CD8-positive, alpha-beta memory T cell (primary cell): ENCODE results near the gene GDF11. TPM values are rescaled to one million over a fixed set of nuclear protein-coding genes. Genes with fewer than 3 reads are reported as not detected.

Experiments
- CTCF ChIA-PET: fragments of 350-600 bp; sonication (Branson Sonifier 250); formaldehyde crosslinking; loops from one replicate; lab custom pipeline; 2021; ENCODE audit warnings: antibody characterized with exemption; lab: Charles Lee
- POLR2A ChIA-PET: fragments of 350-600 bp; sonication (Branson Sonifier 250); formaldehyde crosslinking; loops from one replicate; lab custom pipeline; 2021; ENCODE audit warnings: antibody characterized with exemption; lab: Charles Lee
- DNase-seq, 5 donors: peaks; one replicate each; pipeline versions ENCODE4 v3.0.0 to v3.0.0-alpha.2; 2020 to 2022; ENCODE audit warnings: mixed read lengths in 1 of 5
- H3K27ac ChIP-seq: one replicate; pipeline ENCODE4 v1.7.0; 2013; ENCODE audit warnings: low read depth, mild to moderate bottlenecking, low read length, moderate library complexity
- H3K27me3 ChIP-seq: 2 replicates; pipeline ENCODE4 v1.7.0; 2013; ENCODE audit warnings: low read length, mild to moderate bottlenecking; ENCODE audit not compliant: insufficient read depth, poor library complexity, severe bottlenecking
- H3K36me3 ChIP-seq: 2 replicates; pipeline ENCODE4 v1.7.0; 2013; ENCODE audit warnings: mild to moderate bottlenecking, low read length, moderate library complexity; ENCODE audit not compliant: insufficient read depth
- H3K4me1 ChIP-seq: 2 replicates; pipeline ENCODE4 v1.7.0; 2013; ENCODE audit warnings: mild to moderate bottlenecking, low read length, moderate library complexity; ENCODE audit not compliant: insufficient read depth
- H3K4me3 ChIP-seq: 2 replicates; pipeline ENCODE4 v1.7.0; 2013; ENCODE audit warnings: mild to moderate bottlenecking, low read length
- H3K9me3 ChIP-seq: 2 replicates; pipeline ENCODE4 v1.7.0; 2013; ENCODE audit warnings: mild to moderate bottlenecking, low read length
- H3K27ac Mint-ChIP-seq, 8 donors: one replicate each; pipeline ENCODE4 v1.8.0; 2020 to 2021; ENCODE audit warnings: mixed read lengths in 8 of 8, mild to moderate bottlenecking in 6 of 8, inconsistent platforms in 3 of 8, moderate library complexity in 3 of 8
- H3K27me3 Mint-ChIP-seq, 2 donors: one replicate each; pipeline ENCODE4 v1.8.0; 2020 to 2021; ENCODE audit warnings: mixed read lengths in 2 of 2, mild to moderate bottlenecking in 1 of 2, moderate library complexity in 1 of 2
- H3K36me3 Mint-ChIP-seq, 3 donors: one replicate each; pipeline ENCODE4 v1.8.0; 2020 to 2021; ENCODE audit warnings: mixed read lengths in 3 of 3, inconsistent platforms in 1 of 3, mild to moderate bottlenecking in 1 of 3
- H3K4me1 Mint-ChIP-seq, 3 donors: one replicate each; pipeline ENCODE4 v1.8.0; 2020 to 2021; ENCODE audit warnings: mixed read lengths in 3 of 3, inconsistent platforms in 1 of 3, mild to moderate bottlenecking in 1 of 3
- H3K4me3 Mint-ChIP-seq, 7 donors: one replicate each; pipeline ENCODE4 v1.8.0; 2020 to 2021; ENCODE audit warnings: mixed read lengths in 7 of 7, mild to moderate bottlenecking in 6 of 7, moderate library complexity in 4 of 7, inconsistent platforms in 2 of 7
- H3K9me3 Mint-ChIP-seq, 5 donors: one replicate each; pipeline ENCODE4 v1.8.0; 2020 to 2022; ENCODE audit warnings: mixed read lengths in 5 of 5, mild to moderate bottlenecking in 3 of 5, moderate library complexity in 2 of 5, inconsistent platforms in 1 of 5
- polyA plus RNA-seq: library from polyadenylated mRNA; unstranded; fragments of 300-500 nt; fragmentation: Illumina TruSeq; gene quantifications from one replicate; pipeline ENCODE4 v1.2.3, GENCODE V29; 2021
- total RNA-seq, 2 experiments: library from RNA; stranded (reverse); gene quantifications; one replicate each; pipeline ENCODE4 v1.2.3, GENCODE V29; 2021

Gene GDF11
- total and polyA plus RNA-seq, 3 experiments from 2014 or later: 1.4 to 13.5 (median 13.1) TPM

DNA sequence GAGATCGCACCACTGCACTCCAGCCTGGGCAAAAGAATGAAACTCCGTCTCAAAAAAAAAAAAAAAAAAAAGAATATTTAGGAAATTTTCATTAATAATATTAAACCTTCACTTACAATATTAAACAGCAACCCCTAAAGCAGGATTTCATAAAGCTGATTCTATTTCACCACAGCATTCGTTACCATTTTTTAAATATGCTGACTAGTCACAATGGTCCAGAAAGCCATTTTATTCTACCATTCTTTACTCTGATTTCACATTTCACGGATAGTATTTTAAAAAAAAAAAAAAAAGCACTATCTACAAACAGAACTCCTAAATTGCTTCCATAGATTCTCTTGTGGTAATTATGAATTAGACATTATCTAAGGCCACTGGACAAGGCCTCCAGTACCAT lies 47.0 kb downstream of the GDF11 start:
- H3K36me3 ChIP-seq: peaks cover 47% of the 10 kb centered on the region
- Mint-ChIP-seq H3K4me1 (peaks cover 3 to 8% (median 4%) of the 10 kb centered on the region in 3 donors), H3K27me3 (no peaks in the 10 kb centered on the region), H3K36me3 (peaks cover 17 to 82% (median 23%) of the 10 kb centered on the region in 3 donors), H3K4me3 (no peak overlapping the region), H3K9me3 (no peaks in the 10 kb centered on the region), H3K27ac (peak overlapping the region in 3 of 8 donors; percentile 21 to 40 (median 32))
- no peak overlapping the region for H3K4me3 ChIP-seq
- CTCF ChIA-PET: no interaction called here
- H3K27ac ChIP-seq: no peak overlapping the region
- no peaks in the 10 kb centered on the region for H3K9me3 ChIP-seq
- POLR2A ChIA-PET: interaction anchor here (0.6 to 0.7 kb wide), 2 partner anchors 42 to 839 kb away, joined by 3 to 6 read pairs; no protein-coding TSS in a partner anchor
- H3K4me1 ChIP-seq: no peaks in the 10 kb centered on the region
- DNase-seq: no peak
- no peaks in the 10 kb centered on the region for H3K27me3 ChIP-seq

- H3K36me3 ChIP-seq: peaks cover 55% of the 10 kb centered on the region
- no peak overlapping the region for H3K4me3 ChIP-seq
- Mint-ChIP-seq H3K27ac (peak overlapping the region in 2 of 8 donors; percentile 32 to 45), H3K9me3 (no peaks in the 10 kb centered on the region), H3K4me1 (peaks cover 3 to 10% (median 7%) of the 10 kb centered on the region in 3 donors), H3K27me3 (no peaks in the 10 kb centered on the region), H3K36me3 (peaks cover 8 to 83% (median 13%) of the 10 kb centered on the region in 3 donors), H3K4me3 (no peak overlapping the region)
- CTCF ChIA-PET: interaction anchor here (1.5 to 5.3 kb wide), 2 partner anchors 57 to 60 kb away, joined by 4 to 23 read pairs; no protein-coding TSS in a partner anchor
- no peak overlapping the region for H3K27ac ChIP-seq
- H3K4me1 ChIP-seq: no peaks in the 10 kb centered on the region
- DNase-seq: no peak
- POLR2A ChIA-PET: no interaction called here
- H3K27me3 ChIP-seq: no peaks in the 10 kb centered on the region
- H3K9me3 ChIP-seq: no peaks in the 10 kb centered on the region
These were observed 53.0 kb downstream of the GDF11 start for GRCh38 chr12:55795950-55796349.

GRCh38 chr12:55797068-55797467 lies 54.1 kb downstream of the GDF11 start:
- Histone ChIP-seq H3K9me3 (no peaks in the 10 kb centered on the region), H3K4me3 (no peak overlapping the region), H3K27me3 (no peaks in the 10 kb centered on the region), H3K36me3 (peaks cover 65% of the 10 kb centered on the region), H3K27ac (no peak overlapping the region), H3K4me1 (no peaks in the 10 kb centered on the region)
- Mint-ChIP-seq H3K4me3 (no peak overlapping the region), H3K27ac (peak overlapping the region in 1 of 8 donors; percentile 66), H3K9me3 (no peaks in the 10 kb centered on the region), H3K4me1 (peaks cover 3 to 15% (median 7%) of the 10 kb centered on the region in 3 donors), H3K36me3 (peaks cover 8 to 84% (median 12%) of the 10 kb centered on the region in 3 donors), H3K27me3 (no peaks in the 10 kb centered on the region)
- CTCF ChIA-PET: interaction anchor here (1.1 to 5.3 kb wide), 3 partner anchors 16 to 58 kb away, joined by 3 to 23 read pairs (median 3); no protein-coding TSS in a partner anchor
- POLR2A ChIA-PET: interaction anchor here (0.7 kb wide), 1 partner anchor 33 kb away, joined by 3 read pairs; no protein-coding TSS in a partner anchor
- DNase-seq: no peak

GRCh38 chr12:55797550-55797949 lies 54.6 kb downstream of the GDF11 start:
- no peaks in the 10 kb centered on the region for H3K9me3 Mint-ChIP-seq
- Histone ChIP-seq H3K27ac (no peak overlapping the region), H3K36me3 (peaks cover 65% of the 10 kb centered on the region), H3K9me3 (no peaks in the 10 kb centered on the region), H3K4me3 (no peak overlapping the region), H3K27me3 (no peaks in the 10 kb centered on the region), H3K4me1 (no peaks in the 10 kb centered on the region)
- peaks cover 8 to 85% (median 12%) of the 10 kb centered on the region in 3 donors for H3K36me3 Mint-ChIP-seq
- no peak for DNase-seq
- POLR2A ChIA-PET: interaction anchor here (0.7 kb wide), 1 partner anchor 32 kb away, joined by 3 read pairs; no protein-coding TSS in a partner anchor
- H3K27me3 Mint-ChIP-seq: no peaks in the 10 kb centered on the region
- CTCF ChIA-PET: interaction anchor here (1.1 to 5.3 kb wide), 3 partner anchors 16 to 59 kb away, joined by 3 to 23 read pairs (median 3); no protein-coding TSS in a partner anchor
- H3K4me1 Mint-ChIP-seq: peaks cover 3 to 15% (median 7%) of the 10 kb centered on the region in 3 donors
- no peak overlapping the region for H3K4me3 Mint-ChIP-seq
- peak overlapping the region in 1 of 8 donors; percentile 2 for H3K27ac Mint-ChIP-seq

Other genes starting within 250 kb of the GDF11 start
- gene OR6C4, start 193.5 kb upstream of the GDF11 start, total RNA-seq: not detected
- not detected for gene OR6C4, start 193.5 kb upstream of the GDF11 start, polyA plus RNA-seq
- not detected for gene OR2AP1, start 170.7 kb upstream of the GDF11 start, total RNA-seq
- gene OR2AP1, start 170.7 kb upstream of the GDF11 start, polyA plus RNA-seq: not detected
- gene OR10P1, start 106.2 kb upstream of the GDF11 start, total RNA-seq: not detected
- gene OR10P1, start 106.2 kb upstream of the GDF11 start, polyA plus RNA-seq: not detected
- gene ITGA7, start 35.2 kb upstream of the GDF11 start, total RNA-seq: 1 to 10 TPM; 2.7 to 3.1 TPM
- 0.36 TPM for gene ITGA7, start 35.2 kb upstream of the GDF11 start, polyA plus RNA-seq
- 100 to 1,000 TPM in 1 of 2 experiments, 10 to 100 TPM in 1; 97.5 to 110 TPM for gene BLOC1S1, start 27.1 kb upstream of the GDF11 start, total RNA-seq
- gene BLOC1S1, start 27.1 kb upstream of the GDF11 start, polyA plus RNA-seq: 90.2 TPM
- 1 to 10 TPM; 8.1 to 8.5 TPM for gene RDH5, start 22.7 kb upstream of the GDF11 start, total RNA-seq
- 0.90 TPM for gene RDH5, start 22.7 kb upstream of the GDF11 start, polyA plus RNA-seq
- 100 to 1,000 TPM; 200 to 202 TPM for gene CD63, start 14.1 kb upstream of the GDF11 start, total RNA-seq
- 375 TPM for gene CD63, start 14.1 kb upstream of the GDF11 start, polyA plus RNA-seq
- gene SARNP, start 74.6 kb downstream of the GDF11 start, total RNA-seq: 100 to 1,000 TPM in 1 of 2 experiments, 10 to 100 TPM in 1; 89.7 to 103 TPM
- 109 TPM for gene SARNP, start 74.6 kb downstream of the GDF11 start, polyA plus RNA-seq
- 10 to 100 TPM; 49.0 to 49.7 TPM for gene ORMDL2, start 74.9 kb downstream of the GDF11 start, total RNA-seq
- gene ORMDL2, start 74.9 kb downstream of the GDF11 start, polyA plus RNA-seq: 110 TPM
- gene DNAJC14, start 86.5 kb downstream of the GDF11 start, total RNA-seq: 10 to 100 TPM; 39.1 to 40.8 TPM
- 40.2 TPM for gene DNAJC14, start 86.5 kb downstream of the GDF11 start, polyA plus RNA-seq
- gene MMP19, start 99.8 kb downstream of the GDF11 start, total RNA-seq: 1 to 10 TPM in 1 of 2 experiments, under 1 TPM in 1; 0.29 to 1.0 TPM
- gene MMP19, start 99.8 kb downstream of the GDF11 start, polyA plus RNA-seq: not detected
- gene PYM1, start 184.8 kb downstream of the GDF11 start, total RNA-seq: 10 to 100 TPM; 35.8 to 38.4 TPM
- 80.8 TPM for gene PYM1, start 184.8 kb downstream of the GDF11 start, polyA plus RNA-seq
- 100 to 1,000 TPM; 221 to 236 TPM for gene DGKA, start 188.0 kb downstream of the GDF11 start, total RNA-seq
- gene DGKA, start 188.0 kb downstream of the GDF11 start, polyA plus RNA-seq: 234 TPM
- gene PMEL, start 222.9 kb downstream of the GDF11 start, total RNA-seq: under 1 TPM; 0.28 to 0.33 TPM
- gene PMEL, start 222.9 kb downstream of the GDF11 start, polyA plus RNA-seq: not detected
- gene CDK2, start 223.7 kb downstream of the GDF11 start, total RNA-seq: 100 to 1,000 TPM; 117 to 125 TPM
- 8.2 TPM for gene CDK2, start 223.7 kb downstream of the GDF11 start, polyA plus RNA-seq
- gene RAB5B, start 231.0 kb downstream of the GDF11 start, total RNA-seq: 10 to 100 TPM; 36.6 to 38.3 TPM
- 68.5 TPM for gene RAB5B, start 231.0 kb downstream of the GDF11 start, polyA plus RNA-seq